HCT116 (cell line): ENCODE measurements around the gene OR52K2.

ENCODE experiments used
- EZH2 ChIP-seq: fragments of 200-600 bp; sonication (generic); IDR thresholded peaks from 2 replicates; pipeline ENCODE4 v1.6.1; 2017; ENCODE audit warnings: antibody characterized with exemption, mixed run types
- SIN3A ChIP-seq: IDR thresholded peaks from 2 replicates; pipeline ENCODE4 v1.6.1; 2012; ENCODE audit warnings: low read depth
- YY1 ChIP-seq: IDR thresholded peaks from 2 replicates; pipeline ENCODE4 v1.6.1; 2011; ENCODE audit warnings: low read length, low read depth, moderate library complexity, mild to moderate bottlenecking; ENCODE audit not compliant: insufficient replicate concordance; ENCODE audit errors: extremely low read depth
- ZNF274 ChIP-seq: fragments of 200-500 bp; sonication (Bioruptor generic); IDR thresholded peaks from 2 replicates; pipeline ENCODE4 v1.6.1; 2014; ENCODE audit warnings: mild to moderate bottlenecking, low read depth, low read length, inconsistent platforms
- TF ChIP-seq, protein P1 (sequence below), 3 experiments: fragments of 200-600 bp in 1 of 3; sonication (generic) in 1 of 3; IDR thresholded peaks in 2 of 3; conservative IDR thresholded peaks in 1 of 3; 2 replicates each; pipeline ENCODE4 v1.5.1; 2012 to 2017; ENCODE audit warnings: low read depth in 2 of 3, low read length in 2 of 3, antibody characterized with exemption in 1 of 3, borderline replicate concordance in 1 of 3, control low read depth in 1 of 3, mild to moderate bottlenecking in 1 of 3, mixed read lengths in 1 of 3, mixed run types in 1 of 3, moderate library complexity in 1 of 3; ENCODE audit not compliant: insufficient read depth in 1 of 3
- TF ChIP-seq, protein P2 (sequence below): IDR thresholded peaks from 2 replicates; pipeline ENCODE4 v1.6.1; 2012; ENCODE audit warnings: low read depth

DNA sequence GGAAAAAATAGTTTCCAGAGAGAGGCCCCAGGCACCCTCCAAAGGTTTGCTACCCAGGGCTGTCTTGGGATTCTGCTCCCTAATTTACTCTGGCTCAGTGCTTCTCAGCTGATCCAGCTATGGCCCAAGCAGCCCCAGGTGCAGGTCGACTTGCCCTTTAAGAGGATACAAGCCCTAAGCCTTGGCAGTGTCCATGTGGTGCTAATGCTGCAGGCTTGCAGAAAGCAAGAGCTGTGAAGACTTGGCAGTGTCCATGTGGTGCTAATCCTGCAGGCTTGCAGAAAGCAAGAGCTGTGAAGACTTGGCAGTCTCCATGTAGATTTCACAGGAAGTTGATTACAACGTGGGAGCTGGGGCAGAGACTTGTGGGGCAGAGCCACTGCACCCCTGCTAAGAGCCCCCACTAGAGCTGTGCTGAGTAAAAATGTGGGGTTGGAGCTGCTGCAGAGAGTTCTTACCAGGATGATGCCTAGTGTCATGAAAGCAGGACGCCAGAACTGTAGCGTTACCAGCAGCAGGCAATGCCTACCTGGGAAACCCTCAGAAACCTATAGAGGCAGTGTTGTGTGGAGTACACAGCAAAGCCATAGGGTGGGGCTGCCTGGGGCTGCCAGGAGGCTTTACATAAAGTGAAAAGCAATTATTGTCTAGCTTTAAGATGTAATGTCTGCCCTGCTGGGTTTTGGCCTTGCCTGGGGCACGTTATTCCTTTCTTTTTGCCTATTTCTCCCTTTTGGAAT is 17.2 kb downstream of the OR52K2 start:
- TF ChIP-seq ZNF274 (no peak), EZH2 (no peak), YY1 (no peak), SIN3A (no peak)
- TF ChIP-seq, protein P1, sequence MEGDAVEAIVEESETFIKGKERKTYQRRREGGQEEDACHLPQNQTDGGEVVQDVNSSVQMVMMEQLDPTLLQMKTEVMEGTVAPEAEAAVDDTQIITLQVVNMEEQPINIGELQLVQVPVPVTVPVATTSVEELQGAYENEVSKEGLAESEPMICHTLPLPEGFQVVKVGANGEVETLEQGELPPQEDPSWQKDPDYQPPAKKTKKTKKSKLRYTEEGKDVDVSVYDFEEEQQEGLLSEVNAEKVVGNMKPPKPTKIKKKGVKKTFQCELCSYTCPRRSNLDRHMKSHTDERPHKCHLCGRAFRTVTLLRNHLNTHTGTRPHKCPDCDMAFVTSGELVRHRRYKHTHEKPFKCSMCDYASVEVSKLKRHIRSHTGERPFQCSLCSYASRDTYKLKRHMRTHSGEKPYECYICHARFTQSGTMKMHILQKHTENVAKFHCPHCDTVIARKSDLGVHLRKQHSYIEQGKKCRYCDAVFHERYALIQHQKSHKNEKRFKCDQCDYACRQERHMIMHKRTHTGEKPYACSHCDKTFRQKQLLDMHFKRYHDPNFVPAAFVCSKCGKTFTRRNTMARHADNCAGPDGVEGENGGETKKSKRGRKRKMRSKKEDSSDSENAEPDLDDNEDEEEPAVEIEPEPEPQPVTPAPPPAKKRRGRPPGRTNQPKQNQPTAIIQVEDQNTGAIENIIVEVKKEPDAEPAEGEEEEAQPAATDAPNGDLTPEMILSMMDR (IDR thresholded peaks at IDR 0.05 in 2 of 3, conservative IDR thresholded peaks at IDR 0.05 in 1 of 3; ENCODE audit: borderline replicate concordance in 1 of 3, insufficient read depth in 1 of 3, low read depth in 2 of 3, low read length in 2 of 3): no peak
- TF ChIP-seq, protein P2, sequence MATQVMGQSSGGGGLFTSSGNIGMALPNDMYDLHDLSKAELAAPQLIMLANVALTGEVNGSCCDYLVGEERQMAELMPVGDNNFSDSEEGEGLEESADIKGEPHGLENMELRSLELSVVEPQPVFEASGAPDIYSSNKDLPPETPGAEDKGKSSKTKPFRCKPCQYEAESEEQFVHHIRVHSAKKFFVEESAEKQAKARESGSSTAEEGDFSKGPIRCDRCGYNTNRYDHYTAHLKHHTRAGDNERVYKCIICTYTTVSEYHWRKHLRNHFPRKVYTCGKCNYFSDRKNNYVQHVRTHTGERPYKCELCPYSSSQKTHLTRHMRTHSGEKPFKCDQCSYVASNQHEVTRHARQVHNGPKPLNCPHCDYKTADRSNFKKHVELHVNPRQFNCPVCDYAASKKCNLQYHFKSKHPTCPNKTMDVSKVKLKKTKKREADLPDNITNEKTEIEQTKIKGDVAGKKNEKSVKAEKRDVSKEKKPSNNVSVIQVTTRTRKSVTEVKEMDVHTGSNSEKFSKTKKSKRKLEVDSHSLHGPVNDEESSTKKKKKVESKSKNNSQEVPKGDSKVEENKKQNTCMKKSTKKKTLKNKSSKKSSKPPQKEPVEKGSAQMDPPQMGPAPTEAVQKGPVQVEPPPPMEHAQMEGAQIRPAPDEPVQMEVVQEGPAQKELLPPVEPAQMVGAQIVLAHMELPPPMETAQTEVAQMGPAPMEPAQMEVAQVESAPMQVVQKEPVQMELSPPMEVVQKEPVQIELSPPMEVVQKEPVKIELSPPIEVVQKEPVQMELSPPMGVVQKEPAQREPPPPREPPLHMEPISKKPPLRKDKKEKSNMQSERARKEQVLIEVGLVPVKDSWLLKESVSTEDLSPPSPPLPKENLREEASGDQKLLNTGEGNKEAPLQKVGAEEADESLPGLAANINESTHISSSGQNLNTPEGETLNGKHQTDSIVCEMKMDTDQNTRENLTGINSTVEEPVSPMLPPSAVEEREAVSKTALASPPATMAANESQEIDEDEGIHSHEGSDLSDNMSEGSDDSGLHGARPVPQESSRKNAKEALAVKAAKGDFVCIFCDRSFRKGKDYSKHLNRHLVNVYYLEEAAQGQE: no peak
